Stimulated activated CD8-positive, alpha-beta memory T cell treated with anti-CD3 and anti-CD28 coated beads, Interleukin-15, amount 100 ng/mL, for 1 hour (primary cell): Measurements from ENCODE around the gene GNAO1.

Experiments used
- DNase-seq: peaks from one replicate; pipeline ENCODE4 v3.0.0-alpha.2; 2020; ENCODE audit warnings: low read depth

The GNAO1 gene

DNA sequence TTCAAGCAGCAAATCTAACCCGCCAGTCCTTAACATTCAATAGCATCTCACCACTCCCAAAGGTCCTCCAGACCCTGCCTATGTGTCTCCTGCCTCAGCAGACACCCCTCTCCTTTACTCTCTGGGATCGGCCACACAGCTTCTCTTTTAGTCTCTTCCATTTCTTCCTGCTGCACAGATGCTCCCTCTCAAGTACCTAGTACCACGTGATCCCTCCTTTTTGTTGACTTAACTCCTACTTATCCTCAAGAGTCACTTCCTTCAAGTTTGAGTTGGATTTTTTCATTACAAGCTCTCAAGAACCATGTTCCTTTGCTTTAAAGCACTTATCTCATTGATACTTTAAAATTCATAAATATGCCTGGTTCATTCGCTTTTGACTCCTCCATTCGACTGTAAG is 209.2 kb downstream of the GNAO1 start:
- no peak for DNase-seq

DNA sequence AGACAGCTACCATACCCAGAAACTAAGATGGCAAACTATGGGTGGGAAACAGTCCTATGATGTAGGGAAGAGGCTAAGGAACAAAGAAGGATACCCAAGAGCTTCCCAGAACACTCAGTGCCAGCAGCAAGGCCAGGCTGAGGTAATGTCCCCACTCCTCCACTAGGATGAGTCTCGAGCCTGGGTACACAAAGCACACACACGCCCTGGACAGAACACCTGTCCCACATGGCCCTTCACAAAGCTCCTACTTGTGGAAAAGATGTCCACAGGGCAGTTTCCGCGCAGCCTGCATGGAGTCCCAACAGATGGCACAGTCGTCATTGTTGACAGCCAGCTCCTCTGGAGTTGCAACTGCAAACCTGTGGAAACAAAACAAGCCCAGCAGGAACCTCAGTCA is 210.2 kb downstream of the GNAO1 start:
- DNase-seq, result no peak

DNA sequence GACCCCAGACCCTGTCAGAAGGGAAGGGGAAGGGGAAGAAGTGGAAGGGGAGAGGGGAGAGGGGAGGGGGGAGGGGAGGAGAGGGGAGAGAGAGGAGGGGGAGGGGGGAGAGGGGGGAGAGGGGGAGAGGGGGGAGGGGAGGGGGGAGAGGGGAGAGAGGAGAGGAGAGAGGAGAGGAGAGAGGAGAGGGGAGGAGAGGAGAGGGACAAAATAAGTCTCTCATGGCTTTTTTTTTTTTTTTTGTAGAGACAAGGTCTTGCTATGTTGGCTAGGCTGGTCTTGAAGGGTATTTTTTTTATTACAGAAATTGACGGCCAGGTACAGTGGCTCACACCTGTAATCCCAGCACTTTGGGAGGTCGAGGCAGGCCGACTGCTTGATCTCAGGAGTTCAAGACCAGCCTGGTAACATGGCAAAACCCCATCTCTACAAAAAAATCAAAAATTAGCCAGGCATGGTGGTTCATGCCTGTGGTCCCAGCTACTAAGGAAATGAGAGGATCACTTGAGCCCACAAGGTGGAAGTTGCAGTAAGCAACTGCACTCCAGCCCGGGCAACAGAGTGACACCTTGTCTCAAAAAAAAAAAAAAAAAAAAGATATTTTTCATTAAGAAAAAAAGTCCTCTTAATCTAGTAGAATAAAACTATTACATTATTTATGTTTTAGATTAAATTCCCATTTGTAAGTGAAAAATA is 214.8 kb downstream of the GNAO1 start:
- DNase-seq, result no peak
